Omental fat pad (tissue), 4 donors: ENCODE data around the gene ETDB. TPM values are rescaled to one million over a fixed set of nuclear protein-coding genes. Genes with fewer than 3 reads are reported as not detected.

ENCODE experiments used
- ATAC-seq: fragments of 150-250 bp; one replicate; pipeline ENCODE4 v1.9.1; 2016; ENCODE audit warnings: mild to moderate bottlenecking, moderate library complexity; ENCODE audit not compliant: low FRiP score
- DNase-seq: peaks from one replicate; pipeline ENCODE4 v3.0.0-alpha.2; 2019; ENCODE audit warnings: low spot score
- CTCF ChIP-seq, 3 donors: fragments of 450-650 bp; IDR thresholded peaks; one replicate each; pipeline ENCODE4 v1.5.1; 2016 to 2017; ENCODE audit warnings: antibody characterized with exemption in 3 of 3, mild to moderate bottlenecking in 3 of 3, moderate library complexity in 2 of 3
- total RNA-seq, 4 donors: library from RNA; depleted of rRNA; stranded (reverse); fragments of >200 nt; gene quantifications; one replicate each; pipeline ENCODE4 v1.1.0, GENCODE V29; 2016

ETDB gene
- total RNA-seq, 4 donors from 2014 or later, result not detected

DNA sequence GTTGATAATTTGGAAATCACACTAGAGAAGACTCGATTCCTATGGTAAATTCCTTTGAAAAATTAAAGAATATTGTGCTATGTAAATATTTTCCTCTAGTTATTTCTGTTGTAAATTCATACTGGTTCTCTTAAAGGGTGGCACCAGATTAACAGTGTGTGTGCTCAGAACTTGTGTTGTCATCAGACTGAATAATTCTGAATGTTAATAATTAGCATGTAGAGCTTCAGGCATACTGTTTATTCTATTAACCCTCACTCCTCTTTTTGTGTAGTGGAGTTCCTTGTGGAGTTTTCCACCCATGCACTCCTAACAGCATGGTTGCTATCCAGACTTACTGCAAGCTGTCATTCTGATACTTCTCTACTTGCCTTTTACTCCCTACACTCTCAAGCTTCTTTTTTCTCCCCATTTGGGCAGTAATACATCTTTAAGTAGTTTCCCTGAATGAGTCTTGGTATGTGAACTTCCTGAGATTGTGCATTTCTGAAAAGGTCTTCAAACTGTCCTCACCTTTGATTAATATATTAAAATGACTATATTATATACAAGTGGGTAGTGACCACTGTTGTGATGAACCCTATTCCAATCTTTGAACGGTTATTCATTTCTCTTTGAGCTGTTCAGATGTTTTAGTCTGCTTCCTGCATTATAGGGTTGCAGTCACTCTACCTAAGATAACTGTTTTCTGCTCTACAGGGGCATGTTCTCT lies 38.5 kb downstream of the ETDB start:
- ATAC-seq (no peak), DNase-seq (no peak)
- TF ChIP-seq CTCF (IDR thresholded peaks at IDR 0.05), result no peak

Other genes starting within 250 kb of the ETDB start
- gene MOSPD1, start 205.3 kb downstream of the ETDB start, total RNA-seq, result 10 to 100 TPM; 12.8 to 20.8 (median 17.4) TPM
- gene SMIM10, start 129.5 kb downstream of the ETDB start, total RNA-seq, result 1 to 10 TPM; 3.5 to 9.3 (median 4.3) TPM
- gene RTL8B, start 98.0 kb downstream of the ETDB start, total RNA-seq, result 1 to 10 TPM; 6.2 to 8.4 (median 7.3) TPM
- 10 to 100 TPM; 46.8 to 81.5 (median 64.3) TPM for gene RTL8C, start 88.2 kb downstream of the ETDB start, total RNA-seq
- gene RTL8A, start 68.4 kb downstream of the ETDB start, total RNA-seq, result 10 to 100 TPM; 13.2 to 27.4 (median 19.3) TPM
- 1 to 10 TPM in 2 of 4 donors, under 1 TPM in 2; 0.56 to 2.1 (median 1.2) TPM for gene SMIM10L2B, start 21.8 kb downstream of the ETDB start, total RNA-seq
- gene CT55, start 50.9 kb upstream of the ETDB start, total RNA-seq, result not detected
- gene ETDA, start 131.5 kb upstream of the ETDB start, total RNA-seq, result not detected
- gene ETDC, start 189.0 kb upstream of the ETDB start, total RNA-seq, result not detected
- 10 to 100 TPM in 1 of 4 donors, 1 to 10 TPM in 3; 5.1 to 15.8 (median 6.4) TPM for gene ZNF75D, start 223.6 kb upstream of the ETDB start, total RNA-seq
- gene ZNF449, start 224.3 kb upstream of the ETDB start, total RNA-seq, result 10 to 100 TPM in 2 of 4 donors, 1 to 10 TPM in 2; 4.1 to 15.0 (median 8.6) TPM